ENCODE measurements around the gene CLNK.

GRCh38 chr4:10684631-10685030 is at the start of gene CLNK:
- TF ChIP-seq CTCF (IDR thresholded peaks at IDR 0.05 in 8 of 11, conservative IDR thresholded peaks at IDR 0.05 in 3 of 11) (no peak), POLR2A (IDR thresholded peaks at IDR 0.05) (no peak)
